Measurements from ENCODE around the gene RHBG. TPM values are rescaled to one million over a fixed set of nuclear protein-coding genes. Genes with fewer than 3 reads are reported as not detected.

Gene RHBG
- total RNA-seq, 1 donor from 2014 or later: not detected

- no peaks in the 10 kb centered on the region for H3K4me1 Mint-ChIP-seq
- no peaks in the 10 kb centered on the region for H3K9me3 Mint-ChIP-seq
- H3K27me3 Mint-ChIP-seq: peaks cover 64% of the 10 kb centered on the region
- H3K36me3 Mint-ChIP-seq (ENCODE audit: low read depth): no peaks in the 10 kb centered on the region
- DNase-seq (no peak), ATAC-seq (ENCODE audit: low read depth) (no peak)
- H3K4me3 Mint-ChIP-seq: no peak overlapping the region
- ChIA-PET CTCF (no interaction called here), POLR2A (interaction anchor here (0.6 kb wide), 1 partner anchor 15 kb away, joined by 3 read pairs; no protein-coding TSS in a partner anchor)
- TF ChIP-seq CTCF (IDR thresholded peaks at IDR 0.05): no peak
- no peak overlapping the region for H3K27ac Mint-ChIP-seq
- intact Hi-C loops (cut with micrococcal nuclease): no loop called here
Measured at GRCh38 chr1:156412653-156413321, 43.8 kb downstream of the RHBG start.

GRCh38 chr1:156413391-156414246 lies 44.6 kb downstream of the RHBG start:
- no peak overlapping the region for H3K27ac Mint-ChIP-seq
- no peaks in the 10 kb centered on the region for H3K9me3 Mint-ChIP-seq
- no peaks in the 10 kb centered on the region for H3K4me1 Mint-ChIP-seq
- CTCF ChIA-PET: interaction anchor here (1.5 kb wide), 1 partner anchor 32 kb away, joined by 7 read pairs; no protein-coding TSS in a partner anchor
- TF ChIP-seq CTCF (IDR thresholded peaks at IDR 0.05): no peak
- no peaks in the 10 kb centered on the region for H3K36me3 Mint-ChIP-seq (ENCODE audit: low read depth)
- ATAC-seq (ENCODE audit: low read depth) (no peak), DNase-seq (no peak)
- POLR2A ChIA-PET: interaction anchor here (0.6 kb wide), 1 partner anchor 16 kb away, joined by 3 read pairs; no protein-coding TSS in a partner anchor
- no peak overlapping the region for H3K4me3 Mint-ChIP-seq
- intact Hi-C loops (cut with micrococcal nuclease): no loop called here
- H3K27me3 Mint-ChIP-seq: peaks cover 63% of the 10 kb centered on the region

GRCh38 chr1:156414461-156415064 lies 45.6 kb downstream of the RHBG start:
- no peak for TF ChIP-seq CTCF (IDR thresholded peaks at IDR 0.05)
- no peaks in the 10 kb centered on the region for H3K9me3 Mint-ChIP-seq
- H3K4me3 Mint-ChIP-seq: no peak overlapping the region
- no peaks in the 10 kb centered on the region for H3K36me3 Mint-ChIP-seq (ENCODE audit: low read depth)
- intact Hi-C loops (cut with micrococcal nuclease): no loop called here
- no peak overlapping the region for H3K27ac Mint-ChIP-seq
- DNase-seq (no peak), ATAC-seq (ENCODE audit: low read depth) (no peak)
- POLR2A ChIA-PET: no interaction called here
- H3K27me3 Mint-ChIP-seq: peaks cover 67% of the 10 kb centered on the region
- peaks cover under 1% of the 10 kb centered on the region for H3K4me1 Mint-ChIP-seq
- CTCF ChIA-PET: interaction anchor here (1.1 to 1.5 kb wide), 3 partner anchors 29 to 211 kb away, joined by 3 to 7 read pairs (median 5); no protein-coding TSS in a partner anchor

GRCh38 chr1:156416993-156417392 lies 48.0 kb downstream of the RHBG start:
- ChIA-PET CTCF (interaction anchor here (0.7 kb wide), 1 partner anchor 29 kb away, joined by 4 read pairs; no protein-coding TSS in a partner anchor), POLR2A (no interaction called here)
- H3K36me3 Mint-ChIP-seq (ENCODE audit: low read depth): peaks cover 2% of the 10 kb centered on the region
- no peak for DNase-seq
- no peak for ATAC-seq (ENCODE audit: low read depth)
- no peak overlapping the region for H3K27ac Mint-ChIP-seq
- intact Hi-C loops (cut with micrococcal nuclease): no loop called here
- TF ChIP-seq CTCF (IDR thresholded peaks at IDR 0.05): no peak
- no peak overlapping the region for H3K4me3 Mint-ChIP-seq
- H3K9me3 Mint-ChIP-seq: no peaks in the 10 kb centered on the region
- H3K27me3 Mint-ChIP-seq: peaks cover 68% of the 10 kb centered on the region
- H3K4me1 Mint-ChIP-seq: peaks cover 22% of the 10 kb centered on the region
